ENCODE measurements around the gene ANKS1A. TPM values are rescaled to one million over a fixed set of nuclear protein-coding genes. Genes with fewer than 3 reads are reported as not detected.

Gene ANKS1A
- total RNA-seq, 2 donors from 2014 or later = 34.9 to 36.4 TPM

GRCh38 chr6:35089216-35089934, 200.3 kb downstream of the ANKS1A start:
- Mint-ChIP-seq H3K27ac (peak overlapping the region; percentile 26), H3K4me3 (no peak overlapping the region), H3K27me3 (ENCODE audit: insufficient read depth) (no peaks in the 10 kb centered on the region), H3K4me1 (peaks cover 7% of the 10 kb centered on the region), H3K36me3 (ENCODE audit: low read depth) (peaks cover 39% of the 10 kb centered on the region), H3K9me3 (no peaks in the 10 kb centered on the region)
- TF ChIP-seq, protein P1, sequence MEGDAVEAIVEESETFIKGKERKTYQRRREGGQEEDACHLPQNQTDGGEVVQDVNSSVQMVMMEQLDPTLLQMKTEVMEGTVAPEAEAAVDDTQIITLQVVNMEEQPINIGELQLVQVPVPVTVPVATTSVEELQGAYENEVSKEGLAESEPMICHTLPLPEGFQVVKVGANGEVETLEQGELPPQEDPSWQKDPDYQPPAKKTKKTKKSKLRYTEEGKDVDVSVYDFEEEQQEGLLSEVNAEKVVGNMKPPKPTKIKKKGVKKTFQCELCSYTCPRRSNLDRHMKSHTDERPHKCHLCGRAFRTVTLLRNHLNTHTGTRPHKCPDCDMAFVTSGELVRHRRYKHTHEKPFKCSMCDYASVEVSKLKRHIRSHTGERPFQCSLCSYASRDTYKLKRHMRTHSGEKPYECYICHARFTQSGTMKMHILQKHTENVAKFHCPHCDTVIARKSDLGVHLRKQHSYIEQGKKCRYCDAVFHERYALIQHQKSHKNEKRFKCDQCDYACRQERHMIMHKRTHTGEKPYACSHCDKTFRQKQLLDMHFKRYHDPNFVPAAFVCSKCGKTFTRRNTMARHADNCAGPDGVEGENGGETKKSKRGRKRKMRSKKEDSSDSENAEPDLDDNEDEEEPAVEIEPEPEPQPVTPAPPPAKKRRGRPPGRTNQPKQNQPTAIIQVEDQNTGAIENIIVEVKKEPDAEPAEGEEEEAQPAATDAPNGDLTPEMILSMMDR (conservative IDR thresholded peaks at IDR 0.05) = no peak
- 95% methylated on average over 13 to 19 of the region's 19 CpGs for WGBS, 2 experiments (ENCODE audit: insufficient coverage in 1 of 2, insufficient read length in 1 of 2)
- peak overlapping the region; percentile 10 for H3K27ac ChIP-seq (ENCODE audit: low read depth, low read length)
- H3K9me3 ChIP-seq (ENCODE audit: control insufficient read depth, low read length) = no peaks in the 10 kb centered on the region
- H3K36me3 ChIP-seq (ENCODE audit: control insufficient read depth, insufficient read depth, low read length) = peaks cover 28% of the 10 kb centered on the region
- H3K4me1 ChIP-seq (ENCODE audit: control insufficient read depth, insufficient read depth, low read length) = no peaks in the 10 kb centered on the region
- no peak overlapping the region for H3K9ac ChIP-seq (ENCODE audit: extremely low read depth, low read length, poor library complexity, severe bottlenecking)
- H3K27me3 ChIP-seq (ENCODE audit: control insufficient read depth, insufficient read depth, low read length, poor library complexity, severe bottlenecking) = no peaks in the 10 kb centered on the region
- H3K4me3 ChIP-seq (ENCODE audit: low read length) = no peak overlapping the region
- DNase-seq = peak; percentile 36

- Histone ChIP-seq H3K4me3 (ENCODE audit: low read length) (no peak overlapping the region), H3K9me3 (ENCODE audit: control insufficient read depth, low read length) (no peaks in the 10 kb centered on the region), H3K9ac (ENCODE audit: extremely low read depth, low read length, poor library complexity, severe bottlenecking) (no peak overlapping the region), H3K27me3 (ENCODE audit: control insufficient read depth, insufficient read depth, low read length, poor library complexity, severe bottlenecking) (no peaks in the 10 kb centered on the region), H3K27ac (ENCODE audit: low read depth, low read length) (no peak overlapping the region), H3K36me3 (ENCODE audit: control insufficient read depth, insufficient read depth, low read length) (peaks cover 28% of the 10 kb centered on the region), H3K4me1 (ENCODE audit: control insufficient read depth, insufficient read depth, low read length) (no peaks in the 10 kb centered on the region)
- Mint-ChIP-seq H3K4me3 (no peak overlapping the region), H3K27me3 (ENCODE audit: insufficient read depth) (no peaks in the 10 kb centered on the region), H3K4me1 (peaks cover 10% of the 10 kb centered on the region), H3K36me3 (ENCODE audit: low read depth) (peaks cover 37% of the 10 kb centered on the region), H3K9me3 (no peaks in the 10 kb centered on the region), H3K27ac (peak overlapping the region; percentile 26)
- DNase-seq = no peak
- TF ChIP-seq, protein P1 (conservative IDR thresholded peaks at IDR 0.05) = no peak
- WGBS, 2 experiments (ENCODE audit: insufficient coverage in 1 of 2, insufficient read length in 1 of 2) = 95% methylated on average over 11 to 15 of the region's 15 CpGs
Measured at GRCh38 chr6:35089935-35090505, 201.0 kb downstream of the ANKS1A start.

DNA sequence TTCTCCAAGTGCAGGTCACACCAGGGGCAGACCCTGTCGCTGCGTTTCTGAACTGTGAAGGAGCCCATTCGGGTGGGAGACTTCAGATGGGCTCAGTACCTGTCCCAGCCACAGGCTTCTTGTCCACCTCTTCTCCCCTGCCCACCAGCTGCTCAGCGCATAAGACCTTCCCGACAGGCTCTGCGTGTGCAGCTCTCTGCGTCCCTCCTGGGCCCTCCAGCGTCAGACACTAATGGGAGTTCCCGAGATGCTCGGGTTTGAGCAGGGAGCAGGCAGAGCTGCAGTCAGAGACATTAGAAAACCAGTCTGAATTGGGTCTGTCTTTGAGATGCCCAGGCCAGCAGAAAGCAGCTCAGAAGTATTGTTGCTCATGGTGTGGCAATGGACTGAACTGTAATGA, 201.7 kb downstream of the ANKS1A start:
- no peak overlapping the region for H3K27ac ChIP-seq (ENCODE audit: low read depth, low read length)
- no peaks in the 10 kb centered on the region for H3K4me1 ChIP-seq (ENCODE audit: control insufficient read depth, insufficient read depth, low read length)
- peaks cover 28% of the 10 kb centered on the region for H3K36me3 ChIP-seq (ENCODE audit: control insufficient read depth, insufficient read depth, low read length)
- no peaks in the 10 kb centered on the region for H3K27me3 Mint-ChIP-seq (ENCODE audit: insufficient read depth)
- TF ChIP-seq, protein P1 (conservative IDR thresholded peaks at IDR 0.05) = no peak
- H3K4me3 Mint-ChIP-seq = no peak overlapping the region
- peak; percentile 41 for DNase-seq
- no peaks in the 10 kb centered on the region for H3K9me3 Mint-ChIP-seq
- H3K36me3 Mint-ChIP-seq (ENCODE audit: low read depth) = peaks cover 33% of the 10 kb centered on the region
- no peaks in the 10 kb centered on the region for H3K9me3 ChIP-seq (ENCODE audit: control insufficient read depth, low read length)
- no peak overlapping the region for H3K27ac Mint-ChIP-seq
- no peaks in the 10 kb centered on the region for H3K27me3 ChIP-seq (ENCODE audit: control insufficient read depth, insufficient read depth, low read length, poor library complexity, severe bottlenecking)
- 92 to 97% methylated on average over 5 to 10 of the region's 10 CpGs for WGBS, 2 experiments (ENCODE audit: insufficient coverage in 1 of 2, insufficient read length in 1 of 2)
- H3K9ac ChIP-seq (ENCODE audit: extremely low read depth, low read length, poor library complexity, severe bottlenecking) = no peak overlapping the region
- H3K4me1 Mint-ChIP-seq = peaks cover 12% of the 10 kb centered on the region
- H3K4me3 ChIP-seq (ENCODE audit: low read length) = no peak overlapping the region

Data from endodermal cell (in vitro differentiated cells).